Erythroblast (primary cell): ENCODE results near the gene IER5L.
"Not testable (repeated sequence)": the region's sequence is repeated elsewhere in the genome, so short reads cannot be mapped to it uniquely, and the experiment has no call there.

Source experiments
- DNase-seq, 2 experiments: peaks; one replicate each; lab custom pipeline; 2025; lab: John Stamatoyannopoulos, UW
- GATA1 ChIP-seq: IDR thresholded peaks from 2 replicates; pipeline ENCODE4 v1.6.1; 2011; ENCODE audit warnings: low read depth, mild to moderate bottlenecking, control low read depth, low read length, moderate library complexity
- POLR2A ChIP-seq: IDR thresholded peaks from 2 replicates; pipeline ENCODE4 v1.6.1; 2011; ENCODE audit warnings: mild to moderate bottlenecking, low read length

Gene IER5L

GRCh38 chr9:129197978-129198318, 19.9 kb upstream of the IER5L start:
- no peak for DNase-seq
- TF ChIP-seq POLR2A (no peak), GATA1 (no peak)

DNA sequence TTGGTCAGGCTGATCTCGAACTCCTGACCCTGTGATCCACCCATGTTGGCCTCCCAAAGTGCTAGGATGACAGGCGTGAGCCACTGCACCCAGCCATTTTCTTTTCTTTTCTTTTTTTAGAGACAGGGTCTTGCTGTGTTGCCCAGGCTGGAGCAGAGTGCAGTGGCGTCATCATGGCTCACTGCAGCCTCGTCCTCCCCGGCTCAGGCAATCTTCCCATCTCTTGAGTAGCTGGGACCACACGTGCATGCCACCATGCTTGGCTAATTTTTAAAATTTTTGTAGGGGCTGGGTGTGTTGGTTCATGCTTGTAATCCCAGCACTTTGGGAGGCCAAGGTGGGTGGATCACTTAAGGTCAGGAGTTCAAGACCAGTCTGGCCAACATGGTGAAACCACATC, 19.0 kb upstream of the IER5L start:
- DNase-seq = not testable (repeated sequence)

- DNase-seq = no peak
- TF ChIP-seq GATA1 (no peak), POLR2A (no peak)
Measured at GRCh38 chr9:129195606-129196005, 17.5 kb upstream of the IER5L start.

- no peak for DNase-seq
- TF ChIP-seq POLR2A (no peak), GATA1 (no peak)
Measured at GRCh38 chr9:129194221-129194620, 16.2 kb upstream of the IER5L start.

DNA sequence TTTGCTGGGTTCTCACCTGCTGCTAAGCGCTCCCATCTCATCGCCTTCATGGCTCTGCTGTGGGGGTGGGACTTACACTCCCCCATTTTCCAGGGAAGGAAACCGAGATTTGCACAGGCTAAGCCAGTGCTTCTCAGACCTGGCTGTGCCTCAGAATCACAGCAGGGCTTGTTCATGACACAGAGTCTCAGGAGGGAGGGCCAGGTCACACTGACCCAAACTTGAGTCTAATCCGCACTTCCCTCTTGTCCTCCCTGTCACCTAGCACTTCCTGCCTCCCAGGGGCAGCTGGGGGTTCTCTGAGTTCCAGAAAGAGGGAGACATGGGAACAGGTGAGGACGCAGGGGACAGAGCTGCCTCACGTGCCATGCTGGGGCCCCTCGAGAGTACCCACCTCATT, 15.6 kb upstream of the IER5L start:
- TF ChIP-seq POLR2A = no peak
- TF ChIP-seq GATA1 = no peak
- no peak for DNase-seq

GRCh38 chr9:129191234-129191633, 13.2 kb upstream of the IER5L start:
- no peak for DNase-seq
- TF ChIP-seq POLR2A = no peak
- no peak for TF ChIP-seq GATA1

GRCh38 chr9:129189971-129190370, 11.9 kb upstream of the IER5L start:
- not testable (repeated sequence) for DNase-seq

DNA sequence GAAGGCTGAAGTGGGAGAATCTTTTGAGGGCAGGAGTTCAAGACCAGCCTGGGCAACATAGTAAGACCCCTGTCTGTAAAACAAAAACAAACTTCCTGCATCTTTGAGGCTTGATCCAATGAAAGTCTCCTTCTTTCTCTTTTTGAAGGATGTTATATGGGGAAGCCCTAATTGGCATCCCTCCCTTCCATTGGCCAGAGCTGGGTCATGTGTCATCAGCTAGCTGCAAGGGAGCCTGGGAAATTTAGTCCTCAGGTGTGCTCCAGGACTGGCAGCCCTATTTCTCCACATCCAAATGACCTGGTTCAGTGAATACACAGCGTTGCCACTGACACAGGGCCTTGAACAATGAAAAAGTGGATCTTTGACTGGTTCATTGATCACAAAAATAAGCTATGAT, 9.0 kb upstream of the IER5L start:
- no peak for DNase-seq
- no peak for TF ChIP-seq POLR2A
- TF ChIP-seq GATA1 = no peak

DNA sequence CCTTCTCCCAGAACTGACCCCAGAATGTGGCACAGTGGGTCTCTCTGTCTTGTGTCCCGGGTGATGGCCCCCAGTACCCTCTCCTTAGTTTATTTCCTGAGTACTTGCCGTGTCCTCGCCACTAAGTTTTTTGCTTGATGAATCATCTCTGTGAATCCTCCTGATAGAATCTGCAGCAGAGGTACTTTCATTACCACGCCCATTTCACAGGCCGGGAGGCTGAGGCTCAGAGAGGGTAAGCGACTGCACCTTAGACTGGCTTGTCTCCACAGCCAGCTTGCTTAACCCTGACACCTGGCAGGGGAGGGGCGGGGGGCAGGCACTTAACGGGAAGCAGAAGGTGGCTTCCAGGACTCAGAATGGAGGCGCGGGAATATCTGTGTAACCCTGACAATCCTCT, 7.9 kb upstream of the IER5L start:
- no peak for DNase-seq

DNA sequence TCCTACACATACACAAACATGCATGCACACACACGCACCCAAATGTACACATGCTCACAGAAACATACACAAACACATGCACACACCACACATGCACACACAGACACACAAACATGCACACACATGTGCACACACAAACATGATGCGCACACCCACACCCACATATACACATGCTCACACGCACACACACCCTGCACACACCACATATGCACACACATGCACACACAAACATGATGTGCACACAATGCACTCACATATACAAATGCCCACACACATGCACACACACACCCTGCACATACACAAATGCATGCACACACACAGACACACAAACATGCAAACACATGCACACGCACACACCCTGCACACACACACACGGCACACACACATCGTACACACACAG, 7.3 kb upstream of the IER5L start:
- DNase-seq = no peak
- TF ChIP-seq GATA1 = no peak
- TF ChIP-seq POLR2A = no peak

More for the DNA sequence above, 7.9 kb upstream of the IER5L start:
- TF ChIP-seq GATA1 (no peak), POLR2A (no peak)

GRCh38 chr9:129184596-129185122, 6.6 kb upstream of the IER5L start:
- no peak for DNase-seq
- no peak for TF ChIP-seq POLR2A
- TF ChIP-seq GATA1 = no peak

DNA sequence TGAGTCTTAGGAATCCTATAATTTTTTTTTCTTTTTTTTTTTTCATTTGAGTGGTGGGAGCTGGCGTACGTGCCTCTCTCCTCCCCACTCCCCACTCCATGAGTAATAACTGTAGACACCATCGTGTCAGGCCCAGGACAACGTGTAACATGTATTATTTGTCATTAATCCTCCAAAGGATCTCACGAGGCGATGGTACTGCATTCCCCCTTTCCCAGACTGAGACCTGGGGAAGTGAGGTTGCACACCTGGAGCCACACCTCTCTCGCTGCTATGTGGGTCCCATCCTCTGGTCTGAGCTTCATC, 6.1 kb upstream of the IER5L start:
- DNase-seq = no peak
- TF ChIP-seq GATA1 (no peak), POLR2A (no peak)

DNA sequence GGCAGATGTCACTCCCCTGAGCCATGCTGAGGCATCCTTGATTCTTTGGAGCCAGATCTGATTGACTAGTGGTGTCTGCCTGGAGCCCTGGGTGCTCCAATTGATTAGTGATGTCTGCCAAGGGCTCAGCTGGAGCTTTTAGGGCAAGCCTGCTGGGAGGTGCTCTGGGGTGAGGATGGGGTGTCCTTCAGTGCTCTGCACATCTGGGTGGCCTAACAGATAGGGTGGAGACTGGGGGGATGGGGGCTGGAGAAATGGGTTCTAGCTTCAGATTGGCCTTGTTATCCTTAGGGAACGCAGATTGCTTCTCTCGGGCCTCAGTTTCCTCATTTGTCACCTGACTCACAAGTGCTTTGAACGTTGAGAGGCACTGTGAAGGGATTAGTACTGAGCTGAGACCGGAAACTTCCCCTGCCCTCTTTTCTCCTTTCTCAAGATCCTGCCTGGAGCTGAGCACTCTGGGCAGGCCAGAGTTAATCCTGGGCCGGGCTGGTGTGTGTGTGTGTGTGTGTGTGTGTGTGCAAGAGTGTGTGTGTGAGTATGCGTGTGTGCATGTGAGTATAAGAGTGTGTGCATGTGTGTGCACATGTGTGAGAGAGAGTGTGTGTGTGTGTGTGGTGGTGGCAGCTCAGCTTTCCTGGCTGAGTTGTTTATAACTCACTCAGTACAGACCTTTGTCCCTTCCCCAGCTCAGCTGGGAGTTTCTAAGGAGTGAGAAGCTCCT, 5.6 kb upstream of the IER5L start:
- TF ChIP-seq POLR2A (no peak), GATA1 (no peak)
- DNase-seq = peak in 1 of 2 experiments; percentile 21

- no peak for TF ChIP-seq POLR2A
- no peak for TF ChIP-seq GATA1
- peak; percentile 28 to 46 for DNase-seq
Measured at GRCh38 chr9:129182625-129183494, 4.8 kb upstream of the IER5L start.
